ENCODE measurements around the gene FGF8.
A peak's percentile ranks its signal among the peaks of the same experiment; 100 is the strongest.

FGF8 gene

GRCh38 chr10:101816376-101816775 lies 40.5 kb upstream of the FGF8 start:
- no peak for FAIRE-seq
- TF ChIP-seq, protein P1, sequence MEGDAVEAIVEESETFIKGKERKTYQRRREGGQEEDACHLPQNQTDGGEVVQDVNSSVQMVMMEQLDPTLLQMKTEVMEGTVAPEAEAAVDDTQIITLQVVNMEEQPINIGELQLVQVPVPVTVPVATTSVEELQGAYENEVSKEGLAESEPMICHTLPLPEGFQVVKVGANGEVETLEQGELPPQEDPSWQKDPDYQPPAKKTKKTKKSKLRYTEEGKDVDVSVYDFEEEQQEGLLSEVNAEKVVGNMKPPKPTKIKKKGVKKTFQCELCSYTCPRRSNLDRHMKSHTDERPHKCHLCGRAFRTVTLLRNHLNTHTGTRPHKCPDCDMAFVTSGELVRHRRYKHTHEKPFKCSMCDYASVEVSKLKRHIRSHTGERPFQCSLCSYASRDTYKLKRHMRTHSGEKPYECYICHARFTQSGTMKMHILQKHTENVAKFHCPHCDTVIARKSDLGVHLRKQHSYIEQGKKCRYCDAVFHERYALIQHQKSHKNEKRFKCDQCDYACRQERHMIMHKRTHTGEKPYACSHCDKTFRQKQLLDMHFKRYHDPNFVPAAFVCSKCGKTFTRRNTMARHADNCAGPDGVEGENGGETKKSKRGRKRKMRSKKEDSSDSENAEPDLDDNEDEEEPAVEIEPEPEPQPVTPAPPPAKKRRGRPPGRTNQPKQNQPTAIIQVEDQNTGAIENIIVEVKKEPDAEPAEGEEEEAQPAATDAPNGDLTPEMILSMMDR (IDR thresholded peaks at IDR 0.05; ENCODE audit: insufficient read depth, missing control alignments) = no peak
- DNase-seq (ENCODE audit: insufficient read length, low spot score) = no peak

- no peak for FAIRE-seq
- DNase-seq (ENCODE audit: insufficient read length, low spot score) = no peak
- TF ChIP-seq, protein P1 (IDR thresholded peaks at IDR 0.05; ENCODE audit: insufficient read depth, missing control alignments) = no peak
Measured at GRCh38 chr10:101814466-101815071, 38.7 kb upstream of the FGF8 start.

DNA sequence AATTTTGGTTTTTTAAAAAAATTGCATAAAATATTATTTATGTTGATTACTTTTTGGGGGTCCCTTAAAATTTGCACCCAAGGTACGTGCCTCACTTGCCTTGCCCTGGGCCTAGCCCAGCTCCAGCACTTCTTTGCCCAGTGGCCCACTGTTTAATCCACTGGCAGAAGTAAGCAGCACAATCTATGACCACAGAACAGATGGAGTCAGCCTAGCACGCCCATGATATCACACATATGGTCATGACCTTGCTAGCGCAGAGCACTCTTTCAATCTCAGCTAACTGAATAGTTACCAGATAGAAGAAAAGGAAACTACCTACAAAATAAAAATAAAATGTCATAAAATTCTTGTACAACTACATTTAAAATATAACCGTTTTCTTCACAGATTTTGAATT lies 36.7 kb upstream of the FGF8 start:
- DNase-seq (ENCODE audit: insufficient read length, low spot score) (no peak), FAIRE-seq (peak; percentile 63)
- TF ChIP-seq, protein P1 (IDR thresholded peaks at IDR 0.05; ENCODE audit: insufficient read depth, missing control alignments) = no peak

GRCh38 chr10:101807158-101807557 lies 31.2 kb upstream of the FGF8 start:
- TF ChIP-seq, protein P1 (IDR thresholded peaks at IDR 0.05; ENCODE audit: insufficient read depth, missing control alignments) = no peak
- FAIRE-seq (no peak), DNase-seq (ENCODE audit: insufficient read length, low spot score) (no peak)

- TF ChIP-seq, protein P1 (IDR thresholded peaks at IDR 0.05; ENCODE audit: insufficient read depth, missing control alignments) = no peak
- FAIRE-seq = no peak
- no peak for DNase-seq (ENCODE audit: insufficient read length, low spot score)
Measured at GRCh38 chr10:101803511-101803910, 27.6 kb upstream of the FGF8 start.

- TF ChIP-seq, protein P1 (IDR thresholded peaks at IDR 0.05; ENCODE audit: insufficient read depth, missing control alignments) = no peak
- FAIRE-seq = peak; percentile 44
- no peak for DNase-seq (ENCODE audit: insufficient read length, low spot score)
Measured at GRCh38 chr10:101797403-101798059, 21.6 kb upstream of the FGF8 start.

DNA sequence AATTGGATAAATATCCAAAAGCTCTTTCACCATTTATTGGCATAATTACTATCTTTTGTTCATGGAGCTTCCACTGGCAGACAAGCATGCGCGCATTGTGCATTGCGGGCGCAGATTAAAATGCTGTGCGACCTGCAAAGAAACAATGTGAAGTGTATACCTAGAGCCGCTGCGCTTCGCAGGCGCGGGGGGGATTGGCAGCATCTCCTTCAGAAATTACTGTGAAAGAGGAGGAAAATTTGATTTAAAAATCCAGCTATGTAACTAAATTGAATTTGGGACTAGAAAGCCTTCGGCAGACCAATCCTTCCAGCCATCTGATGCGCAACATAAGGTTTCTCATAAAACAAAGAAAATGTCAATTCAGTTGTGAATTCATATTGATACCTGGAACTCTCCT lies 17.6 kb upstream of the FGF8 start:
- FAIRE-seq = no peak
- no peak for DNase-seq (ENCODE audit: insufficient read length, low spot score)
- TF ChIP-seq, protein P1 (IDR thresholded peaks at IDR 0.05; ENCODE audit: insufficient read depth, missing control alignments) = no peak

Measured in D721Med (cell line).